Tibial nerve (tissue), 4 donors: ENCODE data around the gene EAF1. TPM values are rescaled to one million over a fixed set of nuclear protein-coding genes. Genes with fewer than 3 reads are reported as not detected.

Experiments used
- DNase-seq, 2 donors: peaks; one replicate each; pipeline ENCODE4 v3.0.0-alpha.2; 2019; ENCODE audit warnings: low spot score in 2 of 2
- H3K27ac ChIP-seq, 4 donors: fragments of 200-600 bp; sonication (generic) in 3 of 4; one replicate each; pipeline ENCODE4 v1.5.1; 2017 to 2019; ENCODE audit warnings: mild to moderate bottlenecking in 1 of 4
- H3K27me3 ChIP-seq, 2 donors: fragments of 200-600 bp; sonication (generic) in 1 of 2; one replicate each; pipeline versions ENCODE4 v1.5.1 to v1.6.0; 2017 to 2019
- H3K36me3 ChIP-seq, 3 donors: fragments of 200-600 bp; sonication (generic); one replicate each; pipeline ENCODE4 v1.5.1; 2018 to 2019
- H3K4me1 ChIP-seq, 4 donors: fragments of 200-600 bp; sonication (generic) in 3 of 4; one replicate each; pipeline ENCODE4 v1.5.1; 2017 to 2019
- H3K4me3 ChIP-seq, 4 donors: fragments of 200-600 bp; sonication (generic) in 3 of 4; one replicate each; pipeline ENCODE4 v1.5.1; 2017 to 2019; ENCODE audit warnings: mild to moderate bottlenecking in 1 of 4, moderate library complexity in 1 of 4
- H3K9me3 ChIP-seq, 4 donors: fragments of 200-600 bp; sonication (generic) in 3 of 4; one replicate each; pipeline ENCODE4 v1.5.1; 2017 to 2019
- EP300 ChIP-seq, 2 donors: sonication (generic); formaldehyde crosslinking; IDR thresholded peaks; one replicate each; pipeline ENCODE4 v1.6.1; 2017; ENCODE audit warnings: antibody characterized with exemption in 2 of 2, mild to moderate bottlenecking in 1 of 2
- POLR2A ChIP-seq, 2 donors: fragments of 450-650 bp; IDR thresholded peaks; one replicate each; pipeline ENCODE4 v1.6.1; 2017; ENCODE audit warnings: antibody characterized with exemption in 2 of 2, mild to moderate bottlenecking in 2 of 2, moderate library complexity in 2 of 2
- WGBS, 2 donors: methylation state at CpG; one replicate each; pipeline ENCODE4 v1.1.5; 2018; 5-methylcytosine and 5-hydroxymethylcytosine counted together
- total RNA-seq, 4 donors: library from RNA; depleted of rRNA; stranded (reverse); fragments of >200 nt; gene quantifications; one replicate each; pipeline ENCODE4 v1.1.0, GENCODE V29; 2016
- TF ChIP-seq, protein P1 (sequence below), 5 experiments: fragments of 200-600 bp in 3 of 5; fragments of 450-650 bp in 2 of 5; sonication (generic) in 3 of 5; IDR thresholded peaks; one replicate each; pipeline ENCODE4 v1.5.1; 2016 to 2019; ENCODE audit warnings: antibody characterized with exemption in 5 of 5, mild to moderate bottlenecking in 3 of 5, moderate library complexity in 2 of 5

EAF1 gene
- 10 to 100 TPM; 16.5 to 26.4 (median 19.3) TPM for total RNA-seq

DNA sequence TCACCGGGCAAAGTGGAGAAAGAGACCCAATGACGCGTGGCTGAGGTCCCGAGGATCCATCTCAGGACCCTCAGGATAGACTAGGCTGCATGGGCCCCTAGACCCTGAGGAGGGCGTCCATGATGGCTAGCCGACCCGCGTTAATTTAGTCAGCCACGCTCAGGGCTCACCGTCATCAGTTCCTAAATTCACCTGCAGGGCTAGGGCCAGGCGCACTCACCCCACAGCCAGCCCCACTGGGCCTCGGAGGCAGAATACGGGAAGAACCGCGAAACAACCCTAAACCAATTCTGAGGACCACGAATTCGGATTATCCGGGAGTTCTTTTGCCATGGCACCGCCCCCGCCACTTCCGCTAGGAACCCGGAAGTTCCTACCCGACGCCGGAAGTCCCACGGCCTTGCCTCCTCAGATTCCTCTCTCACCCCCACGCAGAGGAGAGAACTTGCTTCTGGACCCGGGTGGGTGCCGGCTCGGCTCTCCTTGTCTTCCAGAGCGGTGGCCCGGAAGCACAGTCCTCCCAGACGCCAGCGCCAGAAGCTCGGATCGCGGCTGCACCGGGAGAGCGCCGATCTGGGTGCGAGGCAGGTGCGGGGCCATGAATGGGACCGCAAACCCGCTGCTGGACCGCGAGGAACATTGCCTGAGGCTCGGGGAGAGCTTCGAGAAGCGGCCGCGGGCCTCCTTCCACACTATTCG is at the start of gene EAF1, which contains the start of gene METTL6:
TSS of gene EAF1 (plus strand) at position 417 of the 699 bp plus-strand sequence. CDS start at position 599, 182 bp downstream.
TSS of gene METTL6 (minus strand) at position 363 of the 699 bp plus-strand sequence. CDS start 1,033 bp downstream, outside the sequence.
- peak; percentile 45 to 79 for DNase-seq
- H3K4me1 ChIP-seq = peaks cover 0 to 55% (median 23%) of the 10 kb centered on the region in 4 donors
- TF ChIP-seq, protein P1, sequence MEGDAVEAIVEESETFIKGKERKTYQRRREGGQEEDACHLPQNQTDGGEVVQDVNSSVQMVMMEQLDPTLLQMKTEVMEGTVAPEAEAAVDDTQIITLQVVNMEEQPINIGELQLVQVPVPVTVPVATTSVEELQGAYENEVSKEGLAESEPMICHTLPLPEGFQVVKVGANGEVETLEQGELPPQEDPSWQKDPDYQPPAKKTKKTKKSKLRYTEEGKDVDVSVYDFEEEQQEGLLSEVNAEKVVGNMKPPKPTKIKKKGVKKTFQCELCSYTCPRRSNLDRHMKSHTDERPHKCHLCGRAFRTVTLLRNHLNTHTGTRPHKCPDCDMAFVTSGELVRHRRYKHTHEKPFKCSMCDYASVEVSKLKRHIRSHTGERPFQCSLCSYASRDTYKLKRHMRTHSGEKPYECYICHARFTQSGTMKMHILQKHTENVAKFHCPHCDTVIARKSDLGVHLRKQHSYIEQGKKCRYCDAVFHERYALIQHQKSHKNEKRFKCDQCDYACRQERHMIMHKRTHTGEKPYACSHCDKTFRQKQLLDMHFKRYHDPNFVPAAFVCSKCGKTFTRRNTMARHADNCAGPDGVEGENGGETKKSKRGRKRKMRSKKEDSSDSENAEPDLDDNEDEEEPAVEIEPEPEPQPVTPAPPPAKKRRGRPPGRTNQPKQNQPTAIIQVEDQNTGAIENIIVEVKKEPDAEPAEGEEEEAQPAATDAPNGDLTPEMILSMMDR (IDR thresholded peaks at IDR 0.05) = peak in 2 of 5 experiments; percentile 34 to 40
- TF ChIP-seq EP300 (IDR thresholded peaks at IDR 0.05) (peak in 1 of 2 donors; percentile 75), POLR2A (IDR thresholded peaks at IDR 0.05) (peak in 1 of 2 donors; percentile 22)
- H3K27ac ChIP-seq = peak within 1 kb of the TSS; percentile 67 to 90 (median 79)
- 0% methylated on average over 10 to 50 of the region's 52 CpGs for WGBS, 2 donors
- peak within 1 kb of the TSS; percentile 73 to 88 (median 84) for H3K4me3 ChIP-seq
- peaks cover 0 to 50% (median 0%) of the 10 kb centered on the region in 3 donors for H3K36me3 ChIP-seq
- no peaks in the 10 kb centered on the region for H3K9me3 ChIP-seq
- H3K27me3 ChIP-seq = no peaks in the 10 kb centered on the region

DNA sequence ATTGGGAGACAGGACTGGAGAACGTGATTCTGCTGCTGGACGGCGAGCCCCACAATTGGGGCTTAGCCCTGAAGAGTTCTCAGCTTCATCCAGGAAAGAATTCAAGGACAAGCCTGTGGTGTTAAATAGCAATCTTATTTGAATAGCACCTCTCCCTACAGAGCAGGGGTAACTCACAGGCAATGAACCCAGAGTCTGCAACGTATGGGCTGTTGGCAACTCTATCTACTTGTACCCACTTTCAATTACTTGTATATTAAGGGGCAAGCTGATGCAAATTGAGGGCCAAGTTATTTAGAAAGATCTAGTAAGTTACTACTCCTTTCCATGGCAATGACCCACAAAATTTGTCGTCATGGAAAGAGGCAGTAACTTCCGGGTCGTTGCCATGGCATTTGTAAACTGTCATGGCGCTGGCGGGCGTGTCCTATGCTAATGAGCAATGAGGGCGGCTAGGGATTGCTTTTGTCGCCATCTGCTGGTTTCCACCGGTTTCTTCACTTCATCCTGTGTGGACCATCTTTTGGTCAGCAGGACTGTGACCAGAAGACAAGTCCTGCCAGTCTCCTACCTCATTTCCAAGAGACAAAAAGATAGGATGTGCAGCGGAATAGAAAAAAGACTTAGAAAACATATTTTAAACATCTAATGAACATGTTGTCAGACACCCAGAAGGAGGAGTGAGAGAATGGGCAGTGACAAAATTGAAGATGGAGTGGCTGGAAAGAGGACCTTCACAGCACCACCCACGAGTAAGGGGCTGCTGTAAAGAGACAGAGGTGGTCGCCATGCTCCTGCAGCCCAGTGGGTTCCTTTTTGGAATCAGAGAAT is 49.2 kb upstream of the EAF1 start:
- peak overlapping the region; percentile 28 to 85 (median 80) for H3K27ac ChIP-seq
- H3K4me3 ChIP-seq = no peak overlapping the region
- 23 to 27% methylated on average over 16 of the region's 16 CpGs for WGBS, 2 donors
- H3K9me3 ChIP-seq = no peaks in the 10 kb centered on the region
- peak; percentile 94 to 98 for DNase-seq
- TF ChIP-seq EP300 (IDR thresholded peaks at IDR 0.05) (peak; percentile 91 to 99), POLR2A (IDR thresholded peaks at IDR 0.05) (no peak)
- TF ChIP-seq, protein P1 (IDR thresholded peaks at IDR 0.05) = peak; percentile 70 to 94 (median 83)
- no peaks in the 10 kb centered on the region for H3K27me3 ChIP-seq
- H3K4me1 ChIP-seq = peaks cover 0 to 5% (median 0%) of the 10 kb centered on the region in 4 donors
- H3K36me3 ChIP-seq = no peaks in the 10 kb centered on the region

DNA sequence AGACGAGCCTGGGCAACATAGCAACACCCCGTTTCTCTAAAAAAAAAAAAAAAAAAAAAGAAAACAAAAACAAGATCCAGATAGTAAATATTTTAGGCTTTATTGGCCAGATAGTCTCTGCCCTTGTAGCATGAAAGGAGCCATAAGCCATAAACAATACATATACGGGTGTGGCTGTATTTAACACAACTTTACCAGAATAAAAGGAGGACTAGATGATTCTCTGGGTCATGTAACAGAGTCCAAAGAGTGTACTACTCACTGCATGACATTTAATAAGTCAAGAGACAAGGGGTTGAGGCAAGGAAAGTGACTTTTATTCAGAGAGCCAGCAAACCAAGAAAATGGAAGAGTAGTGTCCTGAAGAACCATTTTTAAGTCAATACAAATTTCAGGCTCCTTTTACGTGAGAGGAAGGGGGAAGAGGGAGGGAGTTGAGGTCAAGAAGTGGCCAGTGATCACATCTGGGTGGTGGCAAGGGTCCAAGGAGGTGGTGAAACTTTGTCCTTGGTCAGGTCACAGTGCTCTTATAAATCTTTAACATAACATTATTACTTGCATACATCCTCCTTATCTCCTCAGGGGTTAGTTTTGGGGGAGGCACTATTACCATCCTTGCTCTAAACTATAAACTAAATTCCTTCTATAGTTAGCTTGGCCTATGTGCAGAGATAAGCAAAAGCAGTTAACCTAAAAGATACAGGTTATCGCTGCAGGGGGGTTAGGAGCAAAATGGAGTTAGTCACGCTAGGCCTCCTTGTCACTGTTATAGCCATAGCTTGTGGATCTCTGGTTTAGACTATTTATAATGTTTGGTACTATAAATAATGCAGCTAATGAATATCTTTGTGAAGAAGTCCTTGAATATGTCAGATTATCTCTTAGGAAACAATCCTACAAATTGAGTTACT is 46.2 kb upstream of the EAF1 start:
- no peak overlapping the region for H3K4me3 ChIP-seq
- DNase-seq = no peak
- 71 to 75% methylated on average over 6 of the region's 6 CpGs for WGBS, 2 donors

DNA sequence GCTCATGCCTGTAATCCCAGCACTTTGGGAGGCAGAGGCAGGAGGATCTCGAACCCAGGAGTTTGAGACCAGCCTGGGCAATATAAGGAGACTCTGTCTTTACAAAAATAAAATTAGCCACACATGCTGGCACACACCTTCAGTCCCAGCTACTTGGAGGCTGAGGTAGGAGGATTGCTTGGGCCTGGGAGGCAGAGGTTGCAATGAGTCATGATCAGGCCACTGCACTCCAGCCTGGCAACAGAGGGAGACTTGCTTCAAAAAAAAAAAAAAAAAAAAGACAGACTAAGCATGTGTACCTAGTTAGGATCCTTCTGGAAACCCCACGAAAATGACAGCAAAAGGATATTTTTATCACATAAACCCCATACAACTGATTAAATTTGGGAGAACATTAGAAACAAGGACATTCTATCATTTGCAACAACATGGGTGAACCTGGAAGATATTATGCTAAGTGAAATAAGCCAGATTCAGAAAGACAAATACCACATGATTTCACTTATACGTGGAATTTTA is 44.9 kb upstream of the EAF1 start:
- Histone ChIP-seq H3K4me1 (peaks cover 0 to 11% (median 0%) of the 10 kb centered on the region in 4 donors), H3K4me3 (no peak overlapping the region), H3K27ac (no peak overlapping the region), H3K9me3 (peaks cover 0 to 13% (median 2%) of the 10 kb centered on the region in 4 donors), H3K27me3 (no peaks in the 10 kb centered on the region), H3K36me3 (no peaks in the 10 kb centered on the region)
- 73 to 78% methylated on average over 3 of the region's 3 CpGs for WGBS, 2 donors
- DNase-seq = no peak
- TF ChIP-seq, protein P1 (IDR thresholded peaks at IDR 0.05) = no peak
- no peak for TF ChIP-seq EP300 (IDR thresholded peaks at IDR 0.05)
- TF ChIP-seq POLR2A (IDR thresholded peaks at IDR 0.05) = no peak

More for the DNA sequence above, 46.2 kb upstream of the EAF1 start:
- TF ChIP-seq, protein P1 (IDR thresholded peaks at IDR 0.05) = no peak
- TF ChIP-seq EP300 (IDR thresholded peaks at IDR 0.05) = no peak
- no peak for TF ChIP-seq POLR2A (IDR thresholded peaks at IDR 0.05)
- Histone ChIP-seq H3K27ac (no peak overlapping the region), H3K4me1 (peaks cover 0 to 11% (median 0%) of the 10 kb centered on the region in 4 donors), H3K36me3 (no peaks in the 10 kb centered on the region), H3K9me3 (peaks cover 0 to 5% (median 2%) of the 10 kb centered on the region in 4 donors), H3K27me3 (no peaks in the 10 kb centered on the region)
